GM12865 (cell line): Measurements from ENCODE around the gene SLC24A4.

Experiments used
- DNase-seq: peaks from one replicate; pipeline ENCODE4 v3.0.0; 2010; ENCODE audit warnings: low read depth
- H3K4me3 ChIP-seq: 2 replicates; pipeline ENCODE4 v1.5.1; 2011; ENCODE audit warnings: mild to moderate bottlenecking, low read depth, low read length, control low read depth
- CTCF ChIP-seq: IDR thresholded peaks from 2 replicates; pipeline ENCODE4 v1.5.1; 2011; ENCODE audit warnings: low read length, control low read depth, low read depth, inconsistent platforms; ENCODE audit not compliant: insufficient read depth; ENCODE audit errors: missing control alignments

SLC24A4 gene

GRCh38 chr14:92360651-92361370 is 37.8 kb downstream of the SLC24A4 start:
- H3K4me3 ChIP-seq: no peak overlapping the region
- DNase-seq: no peak
- TF ChIP-seq CTCF: no peak

GRCh38 chr14:92362781-92363235 is 39.8 kb downstream of the SLC24A4 start:
- DNase-seq: no peak
- no peak for TF ChIP-seq CTCF
- H3K4me3 ChIP-seq: no peak overlapping the region

GRCh38 chr14:92366237-92366636 is 43.3 kb downstream of the SLC24A4 start:
- no peak overlapping the region for H3K4me3 ChIP-seq
- TF ChIP-seq CTCF: no peak
- no peak for DNase-seq

GRCh38 chr14:92368001-92368400 is 45.0 kb downstream of the SLC24A4 start:
- TF ChIP-seq CTCF: no peak
- no peak overlapping the region for H3K4me3 ChIP-seq
- no peak for DNase-seq

GRCh38 chr14:92369097-92369496 is 46.1 kb downstream of the SLC24A4 start:
- H3K4me3 ChIP-seq: no peak overlapping the region
- no peak for TF ChIP-seq CTCF
- DNase-seq: no peak

DNA sequence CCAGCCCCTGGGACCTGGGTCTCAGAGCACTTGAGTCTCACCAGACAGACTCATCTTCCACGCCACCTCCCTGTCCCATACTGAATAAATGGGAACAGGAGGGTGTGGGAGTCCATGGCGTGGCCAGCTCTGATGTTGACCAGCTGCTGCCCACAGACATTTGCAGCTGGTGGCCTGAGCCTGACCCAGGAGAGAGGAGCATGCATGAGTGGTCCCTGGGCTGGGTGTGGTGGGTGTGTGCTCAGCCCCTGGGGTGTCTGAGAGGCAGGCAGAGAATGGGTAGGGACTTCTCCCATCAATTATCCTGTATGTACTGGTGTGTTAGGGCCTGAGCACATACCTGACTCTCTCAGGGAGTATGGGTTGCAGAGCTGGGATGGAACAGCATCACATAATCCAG is 49.3 kb downstream of the SLC24A4 start:
- DNase-seq: no peak
- TF ChIP-seq CTCF: no peak
- H3K4me3 ChIP-seq: no peak overlapping the region

- H3K4me3 ChIP-seq: no peak overlapping the region
- DNase-seq: no peak
- no peak for TF ChIP-seq CTCF
Observed at GRCh38 chr14:92373336-92373735, 50.4 kb downstream of the SLC24A4 start.
